ENCODE measurements around the gene PERM1.
"Not testable (repeated sequence)": the region's sequence is repeated elsewhere in the genome, so short reads cannot be mapped to it uniquely, and the experiment has no call there.

PERM1 gene

GRCh38 chr1:998995-999724 is 17.3 kb upstream of the PERM1 start:
- no peak for DNase-seq (ENCODE audit: low read depth)

- no peak for DNase-seq (ENCODE audit: low read depth)
Measured at GRCh38 chr1:998745-998994, 16.8 kb upstream of the PERM1 start.

- DNase-seq (ENCODE audit: low read depth), result no peak
Measured at GRCh38 chr1:997993-998744, 16.3 kb upstream of the PERM1 start.

- no peak for DNase-seq (ENCODE audit: low read depth)
Measured at GRCh38 chr1:997713-997992, 15.8 kb upstream of the PERM1 start.

GRCh38 chr1:996851-997712 is 15.2 kb upstream of the PERM1 start:
- DNase-seq (ENCODE audit: low read depth), result no peak

GRCh38 chr1:995665-996633 is 14.1 kb upstream of the PERM1 start:
- no peak for DNase-seq (ENCODE audit: low read depth)

- DNase-seq (ENCODE audit: low read depth), result not testable (repeated sequence)
Measured at GRCh38 chr1:994546-994945, 12.7 kb upstream of the PERM1 start.

GRCh38 chr1:993379-993995 is 11.6 kb upstream of the PERM1 start:
- DNase-seq (ENCODE audit: low read depth), result no peak

- no peak for DNase-seq (ENCODE audit: low read depth)
Measured at GRCh38 chr1:992362-992761, 10.5 kb upstream of the PERM1 start.

GRCh38 chr1:991895-992294 is 10.0 kb upstream of the PERM1 start:
- DNase-seq (ENCODE audit: low read depth), result no peak

- not testable (repeated sequence) for DNase-seq (ENCODE audit: low read depth)
Measured at GRCh38 chr1:991275-991674, 9.4 kb upstream of the PERM1 start.

- DNase-seq (ENCODE audit: low read depth), result not testable (repeated sequence)
Measured at GRCh38 chr1:988061-988460, 6.2 kb upstream of the PERM1 start.

- no peak for DNase-seq (ENCODE audit: low read depth)
Measured at GRCh38 chr1:985126-985525, 3.2 kb upstream of the PERM1 start.

- no peak for DNase-seq (ENCODE audit: low read depth)
Measured at GRCh38 chr1:984476-984814, 2.6 kb upstream of the PERM1 start.

- DNase-seq (ENCODE audit: low read depth), result peak; percentile 49
Measured at GRCh38 chr1:983798-984475, 2.0 kb upstream of the PERM1 start.

GRCh38 chr1:982765-983436 is 1.0 kb upstream of the PERM1 start:
- no peak for DNase-seq (ENCODE audit: low read depth)

- no peak for DNase-seq (ENCODE audit: low read depth)
Measured at GRCh38 chr1:981491-981954, 370 bp downstream of the PERM1 start.

- no peak for DNase-seq (ENCODE audit: low read depth)
Measured at GRCh38 chr1:980602-981395, 1.1 kb downstream of the PERM1 start.

- no peak for DNase-seq (ENCODE audit: low read depth)
Measured at GRCh38 chr1:980137-980571, 1.7 kb downstream of the PERM1 start.

- no peak for DNase-seq (ENCODE audit: low read depth)
Measured at GRCh38 chr1:979744-980072, 2.2 kb downstream of the PERM1 start.
